ENCODE data around the gene RPAP3. TPM values are rescaled to one million over a fixed set of nuclear protein-coding genes. Genes with fewer than 3 reads are reported as not detected.

RPAP3 gene
- total RNA-seq, 1 experiment from 2014 or later: 22.5 TPM

DNA sequence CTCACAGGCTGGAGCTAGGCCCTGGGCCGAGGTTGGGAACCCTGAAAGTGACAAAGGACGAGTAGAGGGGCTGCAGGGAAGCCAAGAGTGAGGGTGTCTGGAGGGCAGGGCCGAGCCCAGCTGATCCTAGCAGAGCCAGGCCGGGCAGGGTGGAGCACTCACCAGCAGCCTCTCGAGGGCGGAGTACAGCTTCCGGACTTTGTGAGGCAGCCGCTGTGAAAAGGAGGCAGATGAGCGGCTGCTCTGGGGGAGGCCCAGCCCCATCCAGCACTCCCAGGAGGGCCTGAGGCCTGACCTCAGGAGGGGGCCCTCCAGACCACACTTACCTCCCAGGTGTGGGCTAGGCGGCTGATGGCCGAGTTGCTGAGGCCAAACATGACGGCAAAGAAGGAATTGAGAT, 34.1 kb upstream of the RPAP3 start:
- H3K36me3 Mint-ChIP-seq (ENCODE audit: insufficient read depth, unreplicated experiment): no peaks in the 10 kb centered on the region
- POLR2A ChIA-PET: interaction anchor here (0.6 kb wide), 1 partner anchor 137 kb away, joined by 3 read pairs; no protein-coding TSS in a partner anchor
- TF ChIP-seq, protein P1, sequence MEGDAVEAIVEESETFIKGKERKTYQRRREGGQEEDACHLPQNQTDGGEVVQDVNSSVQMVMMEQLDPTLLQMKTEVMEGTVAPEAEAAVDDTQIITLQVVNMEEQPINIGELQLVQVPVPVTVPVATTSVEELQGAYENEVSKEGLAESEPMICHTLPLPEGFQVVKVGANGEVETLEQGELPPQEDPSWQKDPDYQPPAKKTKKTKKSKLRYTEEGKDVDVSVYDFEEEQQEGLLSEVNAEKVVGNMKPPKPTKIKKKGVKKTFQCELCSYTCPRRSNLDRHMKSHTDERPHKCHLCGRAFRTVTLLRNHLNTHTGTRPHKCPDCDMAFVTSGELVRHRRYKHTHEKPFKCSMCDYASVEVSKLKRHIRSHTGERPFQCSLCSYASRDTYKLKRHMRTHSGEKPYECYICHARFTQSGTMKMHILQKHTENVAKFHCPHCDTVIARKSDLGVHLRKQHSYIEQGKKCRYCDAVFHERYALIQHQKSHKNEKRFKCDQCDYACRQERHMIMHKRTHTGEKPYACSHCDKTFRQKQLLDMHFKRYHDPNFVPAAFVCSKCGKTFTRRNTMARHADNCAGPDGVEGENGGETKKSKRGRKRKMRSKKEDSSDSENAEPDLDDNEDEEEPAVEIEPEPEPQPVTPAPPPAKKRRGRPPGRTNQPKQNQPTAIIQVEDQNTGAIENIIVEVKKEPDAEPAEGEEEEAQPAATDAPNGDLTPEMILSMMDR (IDR thresholded peaks at IDR 0.05; ENCODE audit: unreplicated experiment): no peak
- intact Hi-C loops (cut with micrococcal nuclease): no loop called here
- peaks cover 8% of the 10 kb centered on the region for H3K27me3 Mint-ChIP-seq (ENCODE audit: insufficient read depth, unreplicated experiment)
- no peak overlapping the region for H3K27ac Mint-ChIP-seq (ENCODE audit: low read depth, unreplicated experiment)
- peaks cover 14% of the 10 kb centered on the region for H3K4me1 Mint-ChIP-seq (ENCODE audit: insufficient read depth, unreplicated experiment)
- no peaks in the 10 kb centered on the region for H3K9me3 Mint-ChIP-seq (ENCODE audit: unreplicated experiment)
- CTCF ChIA-PET: interaction anchor here (0.7 to 7.8 kb wide), 9 partner anchors 11 to 774 kb away, joined by 3 to 843 read pairs (median 73); partner anchors contain the start of genes ENDOU, RAPGEF3 and SLC48A1
- BruUV-seq (replicated peaks): no TSS peak
- no peak overlapping the region for H3K4me3 Mint-ChIP-seq (ENCODE audit: unreplicated experiment)
- DNase-seq (ENCODE audit: unreplicated experiment): no peak

- POLR2A ChIA-PET: interaction anchor here (0.6 kb wide), 1 partner anchor 138 kb away, joined by 3 read pairs; no protein-coding TSS in a partner anchor
- Mint-ChIP-seq H3K36me3 (ENCODE audit: insufficient read depth, unreplicated experiment) (no peaks in the 10 kb centered on the region), H3K4me1 (ENCODE audit: insufficient read depth, unreplicated experiment) (peaks cover 14% of the 10 kb centered on the region), H3K27me3 (ENCODE audit: insufficient read depth, unreplicated experiment) (peaks cover 1% of the 10 kb centered on the region), H3K27ac (ENCODE audit: low read depth, unreplicated experiment) (no peak overlapping the region), H3K4me3 (ENCODE audit: unreplicated experiment) (no peak overlapping the region), H3K9me3 (ENCODE audit: unreplicated experiment) (no peaks in the 10 kb centered on the region)
- BruUV-seq (replicated peaks): no TSS peak
- CTCF ChIA-PET: interaction anchor here (0.8 to 7.8 kb wide), 6 partner anchors 18 to 774 kb away, joined by 3 to 843 read pairs (median 144); partner anchors contain the start of genes RAPGEF3 and SLC48A1
- TF ChIP-seq, protein P1 (IDR thresholded peaks at IDR 0.05; ENCODE audit: unreplicated experiment): no peak
- intact Hi-C loops (cut with micrococcal nuclease): no loop called here
- no peak for DNase-seq (ENCODE audit: unreplicated experiment)
These were observed 33.5 kb upstream of the RPAP3 start for GRCh38 chr12:47739297-47739696.

DNA sequence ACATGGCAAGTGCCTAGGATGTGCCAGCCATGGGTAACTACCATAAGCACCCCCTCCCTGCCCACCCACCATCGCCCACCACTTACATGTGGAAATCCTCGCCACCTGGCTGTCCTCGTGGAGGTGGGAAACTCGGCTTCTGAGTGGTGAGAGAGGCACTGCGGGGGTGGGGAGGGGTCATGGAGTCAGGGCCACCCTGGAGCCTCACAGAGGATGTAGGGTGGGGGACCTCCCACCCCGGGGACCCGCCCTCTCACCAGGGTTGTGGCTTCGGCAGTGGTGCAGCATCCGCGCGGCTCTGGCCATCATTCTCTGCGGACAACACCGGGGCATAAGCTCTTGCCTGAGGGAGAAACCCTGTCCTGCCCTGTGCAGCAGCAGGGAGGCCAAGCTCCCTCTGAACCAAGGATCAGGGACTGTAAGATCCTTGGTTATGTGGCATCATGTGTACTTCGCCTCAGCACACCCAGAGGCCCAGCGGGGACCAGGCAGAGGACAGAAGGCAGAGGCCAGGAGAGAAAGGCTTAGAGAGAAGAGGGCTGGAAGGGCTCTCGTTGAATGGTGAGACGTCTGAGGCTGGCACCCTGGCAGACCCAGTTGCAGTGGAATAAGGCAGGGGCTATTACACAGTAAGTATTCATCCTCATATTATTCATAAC, 32.2 kb upstream of the RPAP3 start:
- Mint-ChIP-seq H3K4me3 (ENCODE audit: unreplicated experiment) (no peak overlapping the region), H3K36me3 (ENCODE audit: insufficient read depth, unreplicated experiment) (no peaks in the 10 kb centered on the region), H3K27ac (ENCODE audit: low read depth, unreplicated experiment) (no peak overlapping the region), H3K4me1 (ENCODE audit: insufficient read depth, unreplicated experiment) (peaks cover 14% of the 10 kb centered on the region), H3K27me3 (ENCODE audit: insufficient read depth, unreplicated experiment) (no peaks in the 10 kb centered on the region), H3K9me3 (ENCODE audit: unreplicated experiment) (no peaks in the 10 kb centered on the region)
- CTCF ChIA-PET: interaction anchor here (0.8 to 7.8 kb wide), 5 partner anchors 9 to 100 kb away, joined by 3 to 843 read pairs (median 4); partner anchors contain the start of gene SLC48A1
- intact Hi-C loops (cut with micrococcal nuclease): no loop called here
- no peak for DNase-seq (ENCODE audit: unreplicated experiment)
- POLR2A ChIA-PET: interaction anchor here (0.6 kb wide), 1 partner anchor 95 kb away, joined by 4 read pairs; no protein-coding TSS in a partner anchor
- TF ChIP-seq, protein P1 (IDR thresholded peaks at IDR 0.05; ENCODE audit: unreplicated experiment): no peak
- BruUV-seq (replicated peaks): no TSS peak

- H3K9me3 Mint-ChIP-seq (ENCODE audit: unreplicated experiment): no peaks in the 10 kb centered on the region
- peak; percentile 59 for DNase-seq (ENCODE audit: unreplicated experiment)
These were observed 31.2 kb upstream of the RPAP3 start for GRCh38 chr12:47736877-47737676.

More at GRCh38 chr12:47736877-47737676, 31.2 kb upstream of the RPAP3 start:
- Mint-ChIP-seq H3K27me3 (ENCODE audit: insufficient read depth, unreplicated experiment) (no peaks in the 10 kb centered on the region), H3K4me1 (ENCODE audit: insufficient read depth, unreplicated experiment) (peaks cover 14% of the 10 kb centered on the region), H3K27ac (ENCODE audit: low read depth, unreplicated experiment) (no peak overlapping the region), H3K36me3 (ENCODE audit: insufficient read depth, unreplicated experiment) (no peaks in the 10 kb centered on the region), H3K4me3 (ENCODE audit: unreplicated experiment) (no peak overlapping the region)
- POLR2A ChIA-PET: no interaction called here
- TF ChIP-seq, protein P1 (IDR thresholded peaks at IDR 0.05; ENCODE audit: unreplicated experiment): no peak
- no TSS peak for BruUV-seq (replicated peaks)
- CTCF ChIA-PET: interaction anchor here (0.6 to 4.4 kb wide), 11 partner anchors 8 to 101 kb away, joined by 3 to 25 read pairs (median 4); no protein-coding TSS in a partner anchor
- intact Hi-C loops (cut with micrococcal nuclease): no loop called here
